GM04504 (cell line): Measurements from ENCODE around the gene CADPS.

Experiments
- DNase-seq: peaks from one replicate; pipeline ENCODE4 v3.0.0-alpha.2; 2012; ENCODE audit warnings: low read depth

CADPS gene

GRCh38 chr3:62811119-62811518 is 64.1 kb downstream of the CADPS start:
- DNase-seq, result no peak

DNA sequence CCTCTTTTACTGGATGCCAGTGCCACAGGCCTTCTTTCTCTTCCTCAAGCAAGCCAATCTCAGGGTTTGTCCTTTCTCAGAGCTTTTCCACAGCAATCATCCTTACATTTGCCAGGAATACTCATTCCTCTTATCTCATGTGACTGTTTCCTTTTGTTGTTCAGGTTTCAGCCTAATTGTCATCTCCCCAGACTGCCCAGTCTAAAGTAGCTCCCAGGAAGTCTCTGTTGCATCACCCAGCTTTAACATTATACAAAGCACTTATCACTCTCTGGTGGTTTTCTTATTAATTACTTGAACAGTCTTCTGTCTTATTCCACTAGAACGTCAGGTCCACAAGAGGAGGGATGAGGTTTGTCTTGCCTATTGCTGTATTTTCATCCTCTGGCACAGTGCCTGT is 65.8 kb downstream of the CADPS start:
- DNase-seq, result no peak

DNA sequence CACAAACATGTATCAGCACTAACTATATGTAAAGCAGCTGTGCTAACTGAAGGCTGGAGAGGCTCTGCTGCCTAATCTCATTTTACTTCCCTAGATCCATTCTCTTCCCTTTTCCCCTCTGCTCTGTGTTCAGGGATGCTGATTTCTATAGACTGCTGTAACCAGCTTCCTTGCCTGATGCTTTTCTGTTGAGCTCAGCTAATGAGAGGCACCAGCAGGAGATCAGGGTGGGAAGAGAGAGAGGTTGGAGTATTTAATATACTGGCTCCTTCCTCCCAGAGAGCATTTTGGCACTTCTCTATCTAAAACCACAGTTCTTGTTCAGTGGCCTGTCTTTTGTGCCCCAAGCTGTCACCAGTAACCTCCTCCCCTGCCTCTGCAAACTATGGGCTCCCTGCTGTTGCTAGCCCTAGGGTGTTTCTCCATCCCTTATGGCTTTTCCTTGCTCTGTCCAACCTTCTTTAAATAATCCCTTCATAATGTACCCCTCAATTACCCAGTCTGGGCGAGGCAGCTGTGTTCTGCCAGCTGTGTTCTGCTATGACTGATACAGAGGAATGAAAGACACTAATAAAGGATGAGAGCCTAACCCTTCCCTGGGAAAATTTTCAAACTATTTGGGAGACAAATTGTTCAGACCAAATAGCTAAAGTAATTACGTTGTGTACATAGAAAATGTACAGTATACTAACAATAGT is 69.5 kb downstream of the CADPS start:
- no peak for DNase-seq

- DNase-seq, result no peak
These were observed 70.1 kb downstream of the CADPS start for GRCh38 chr3:62805106-62805505.

- DNase-seq, result no peak
These were observed 71.9 kb downstream of the CADPS start for GRCh38 chr3:62803276-62803675.

GRCh38 chr3:62798000-62798399 is 77.2 kb downstream of the CADPS start:
- DNase-seq, result no peak

- no peak for DNase-seq
These were observed 78.1 kb downstream of the CADPS start for GRCh38 chr3:62797132-62797531.

DNA sequence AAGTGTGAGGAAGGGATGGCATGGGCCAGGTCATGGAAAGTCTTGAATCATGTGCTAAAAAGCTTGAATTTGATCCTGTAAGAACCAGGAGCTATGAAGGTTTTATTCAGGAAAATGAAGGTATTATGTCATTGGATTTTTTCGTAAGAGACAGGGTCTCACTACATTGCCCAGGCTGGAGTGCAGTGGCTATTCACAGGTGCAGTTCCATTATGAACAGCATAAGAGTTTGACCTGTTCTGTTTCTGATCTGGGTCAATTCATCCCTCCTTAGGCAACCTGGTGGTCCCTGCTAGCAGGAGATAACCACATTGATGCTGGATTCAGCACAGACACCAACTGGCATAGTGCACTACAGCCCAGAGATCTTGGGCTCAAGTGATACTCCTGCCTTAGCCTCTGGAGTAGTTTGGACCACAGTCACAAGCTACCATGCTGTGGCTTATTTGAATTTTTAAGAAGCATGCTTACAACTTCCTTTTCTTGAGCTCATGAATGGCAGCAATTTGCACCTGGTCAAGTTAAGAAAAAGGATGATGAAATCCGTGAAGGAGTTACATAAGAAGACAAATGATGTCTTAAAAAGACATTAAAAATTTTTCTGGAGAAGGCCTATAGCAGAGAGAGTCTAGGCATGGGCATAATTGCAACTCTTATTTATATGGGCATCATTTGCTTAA is 79.1 kb downstream of the CADPS start:
- DNase-seq, result no peak

DNA sequence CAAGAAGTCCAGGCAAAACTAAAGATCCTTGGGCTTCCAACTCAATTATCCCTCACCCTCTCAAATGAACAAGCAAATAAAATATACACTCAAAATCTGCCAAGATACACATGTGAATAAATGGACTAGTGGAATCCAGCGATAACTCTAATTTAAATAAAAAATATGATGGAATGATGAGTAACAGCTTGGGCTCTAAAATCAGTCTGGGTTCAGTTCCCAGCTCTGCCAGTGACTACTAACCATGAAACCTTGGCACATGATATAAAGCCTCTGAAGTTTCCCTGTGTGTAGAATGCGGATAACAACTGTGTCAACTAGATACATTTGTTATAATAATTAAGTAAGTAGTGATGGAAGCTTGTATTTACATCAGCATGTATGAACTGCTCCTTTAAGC is 81.3 kb downstream of the CADPS start:
- no peak for DNase-seq

DNA sequence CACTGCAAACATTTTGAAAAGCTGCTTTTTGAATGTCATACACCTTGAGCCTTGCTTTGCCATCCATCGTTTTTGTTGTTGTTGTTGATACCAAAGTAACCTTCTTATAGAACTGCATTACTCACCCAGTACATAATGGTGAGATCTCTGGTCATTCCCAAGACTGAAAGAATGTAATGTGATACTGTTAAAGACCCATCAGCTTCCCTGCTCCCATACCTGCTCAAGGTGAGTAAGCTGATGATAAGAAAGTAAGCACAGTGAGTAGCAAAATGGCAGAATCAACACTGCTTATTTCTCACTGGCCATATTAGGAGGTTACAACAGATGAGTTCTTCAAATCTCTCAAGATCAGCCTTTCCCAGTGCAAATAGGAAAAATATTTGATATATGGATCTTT is 89.8 kb downstream of the CADPS start:
- no peak for DNase-seq

- DNase-seq, result no peak
These were observed 94.1 kb downstream of the CADPS start for GRCh38 chr3:62781121-62781520.

- no peak for DNase-seq
These were observed 97.5 kb downstream of the CADPS start for GRCh38 chr3:62777674-62778073.

DNA sequence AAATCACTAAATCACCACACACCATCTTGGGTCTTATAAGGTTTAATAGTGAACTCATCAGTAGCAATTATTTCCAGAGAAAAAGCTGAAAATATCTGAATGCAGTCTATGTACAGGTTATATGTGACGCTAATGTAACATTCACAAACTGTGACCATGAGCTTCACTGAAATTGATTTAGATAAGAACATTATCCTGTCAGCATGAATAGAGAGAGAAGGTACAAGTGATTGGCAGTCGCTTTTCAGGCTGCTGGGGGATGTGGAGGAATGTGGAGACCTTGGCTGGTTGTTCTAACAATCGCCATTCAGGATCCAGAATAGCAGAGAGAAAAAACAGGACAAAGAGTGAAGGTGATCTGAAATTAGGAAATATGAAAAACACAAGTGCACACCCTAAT is 98.1 kb downstream of the CADPS start:
- DNase-seq, result no peak

DNA sequence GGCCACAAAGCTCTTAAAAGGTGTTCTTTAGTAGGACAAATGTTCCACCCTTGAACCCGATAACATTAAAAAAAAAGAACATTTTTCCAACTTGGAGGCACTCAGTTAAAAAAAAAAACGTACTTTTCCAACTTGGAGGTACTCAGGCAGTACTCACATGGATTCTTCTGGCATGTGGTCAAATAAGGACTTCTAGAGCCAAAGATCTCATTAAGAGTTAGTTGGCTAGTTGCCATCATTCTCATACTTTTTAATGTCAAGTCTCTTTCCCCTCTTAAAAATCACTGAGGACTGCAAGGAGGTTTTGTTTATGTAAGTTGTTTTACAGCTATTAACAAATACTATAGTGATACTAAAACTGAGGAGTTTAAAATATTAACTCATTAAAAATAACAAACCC is 101.0 kb downstream of the CADPS start:
- no peak for DNase-seq

- DNase-seq, result no peak
These were observed 103.7 kb downstream of the CADPS start for GRCh38 chr3:62771331-62772072.

- DNase-seq, result no peak
These were observed 106.3 kb downstream of the CADPS start for GRCh38 chr3:62768896-62769295.

- no peak for DNase-seq
These were observed 113.5 kb downstream of the CADPS start for GRCh38 chr3:62761711-62762110.

DNA sequence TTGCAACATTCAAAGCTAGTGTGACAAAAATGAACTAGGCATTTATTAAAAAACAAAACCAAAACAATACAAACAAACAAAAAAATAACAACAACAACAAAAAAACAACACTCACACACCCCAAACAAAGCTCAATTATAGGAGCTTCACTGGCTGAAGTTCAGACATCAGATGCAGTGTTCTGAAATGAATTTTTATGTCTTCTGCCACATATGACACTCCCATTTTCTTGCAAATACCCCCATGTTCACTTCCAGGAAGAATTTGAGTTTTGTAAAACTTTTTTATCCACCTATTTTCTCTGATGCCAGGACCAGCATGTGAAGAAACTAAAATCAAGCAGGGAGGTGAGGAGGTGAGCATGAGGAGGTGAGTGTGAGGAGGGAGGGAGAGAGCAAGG is 113.9 kb downstream of the CADPS start:
- DNase-seq, result no peak

- DNase-seq, result no peak
These were observed 116.7 kb downstream of the CADPS start for GRCh38 chr3:62758296-62759066.

DNA sequence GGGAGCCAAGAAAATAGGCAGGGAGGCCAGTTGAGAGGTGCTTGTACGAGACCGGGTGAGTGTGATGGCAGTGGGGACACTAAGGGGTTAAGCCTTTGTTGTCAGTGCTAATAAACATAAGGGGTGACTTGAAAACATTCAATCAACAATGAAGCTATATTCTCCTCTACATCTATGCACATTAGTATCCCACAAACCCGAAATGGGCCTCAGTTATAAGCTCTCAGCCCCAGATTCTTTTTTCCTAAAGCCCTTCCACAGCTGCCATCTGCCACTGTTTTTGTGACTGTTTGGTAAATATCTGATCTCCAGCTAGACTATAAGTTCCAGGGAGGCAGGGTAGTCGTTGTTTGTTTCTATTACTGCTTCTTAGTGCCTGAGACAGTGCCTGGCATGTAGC is 118.2 kb downstream of the CADPS start:
- DNase-seq, result no peak

DNA sequence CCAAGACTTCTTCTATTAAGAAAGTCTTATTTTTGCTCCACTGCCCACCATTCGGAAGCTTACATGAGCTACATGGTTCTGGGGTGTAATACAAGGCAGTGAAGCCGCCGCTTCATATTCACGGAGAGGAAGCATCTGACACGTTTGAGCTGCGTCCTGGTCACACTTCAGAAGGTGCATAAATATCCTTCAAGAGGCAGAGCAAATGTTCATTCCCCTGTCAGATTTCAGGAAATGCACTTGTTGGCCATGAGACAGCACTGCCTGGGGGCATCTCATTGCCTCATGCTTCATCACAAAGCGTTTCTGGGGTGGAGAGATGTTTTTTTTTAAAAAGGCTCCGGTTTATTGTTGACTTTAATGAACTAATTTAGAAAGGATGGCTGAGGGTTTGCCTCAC is 119.9 kb downstream of the CADPS start:
- no peak for DNase-seq

DNA sequence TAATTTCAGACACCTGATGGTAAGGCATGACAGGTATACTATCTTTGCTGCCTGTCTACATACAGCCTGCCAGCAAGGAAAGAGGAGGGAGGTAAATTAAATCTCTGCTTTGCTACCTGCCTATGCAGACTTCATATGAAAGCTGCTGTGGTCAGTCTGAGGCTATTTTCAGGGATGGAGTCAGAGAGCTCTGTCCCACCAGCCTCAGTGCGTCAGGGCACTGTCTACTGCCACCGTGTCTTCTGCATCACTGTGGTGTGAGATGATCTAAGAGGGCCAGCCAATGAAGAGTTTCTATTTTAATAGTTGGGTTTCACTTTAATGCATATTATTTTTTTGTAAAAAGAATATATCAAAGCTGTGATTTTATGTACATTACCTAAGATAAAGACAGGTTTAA is 125.6 kb downstream of the CADPS start:
- DNase-seq, result no peak

- no peak for DNase-seq
These were observed 126.1 kb downstream of the CADPS start for GRCh38 chr3:62749130-62749529.
